ENCODE data around the gene CACNA1A. TPM values are rescaled to one million over a fixed set of nuclear protein-coding genes. Genes with fewer than 3 reads are reported as not detected.
"Not testable (repeated sequence)": the region's sequence is repeated elsewhere in the genome, so short reads cannot be mapped to it uniquely, and the experiment has no call there.

Gene CACNA1A
- total RNA-seq, 6 experiments from 2014 or later = 0.11 TPM; not detected in 5

DNA sequence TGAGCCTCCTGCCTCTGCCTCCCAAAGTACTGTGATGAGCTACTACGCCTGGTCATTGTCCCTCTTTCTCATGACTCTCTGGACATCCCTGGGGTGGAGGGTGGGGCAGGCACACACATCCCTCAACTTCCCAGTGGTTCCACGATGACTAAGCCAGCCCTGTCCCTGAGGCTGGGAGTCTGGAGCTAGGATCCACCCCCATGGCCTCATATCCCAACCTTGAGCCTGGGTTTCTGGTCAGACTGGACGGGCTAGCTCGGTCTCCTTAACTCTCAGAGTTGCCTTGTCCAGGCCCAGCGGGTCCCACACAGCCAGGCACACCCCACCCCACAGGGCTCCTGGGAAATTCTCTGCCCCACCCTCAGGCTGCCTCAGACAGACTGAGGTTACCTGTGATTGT, 336.5 kb downstream of the CACNA1A start:
- Histone ChIP-seq H3K27me3 (no peaks in the 10 kb centered on the region), H3K9me3 (no peaks in the 10 kb centered on the region), H3K27ac (no peak overlapping the region), H3K36me3 (no peaks in the 10 kb centered on the region), H3K4me3 (no peak overlapping the region), H3K4me1 (peaks cover 0 to 17% (median 6%) of the 10 kb centered on the region in 4 donors)
- ATAC-seq (peak in 1 of 4 donors; percentile 3), DNase-seq (no peak)
- WGBS (ENCODE audit: insufficient coverage, low coverage, low lambda C conversion rate, missing lambda C conversion rate) = 64% methylated on average over 2 of the region's 5 CpGs
- TF ChIP-seq, protein P1, sequence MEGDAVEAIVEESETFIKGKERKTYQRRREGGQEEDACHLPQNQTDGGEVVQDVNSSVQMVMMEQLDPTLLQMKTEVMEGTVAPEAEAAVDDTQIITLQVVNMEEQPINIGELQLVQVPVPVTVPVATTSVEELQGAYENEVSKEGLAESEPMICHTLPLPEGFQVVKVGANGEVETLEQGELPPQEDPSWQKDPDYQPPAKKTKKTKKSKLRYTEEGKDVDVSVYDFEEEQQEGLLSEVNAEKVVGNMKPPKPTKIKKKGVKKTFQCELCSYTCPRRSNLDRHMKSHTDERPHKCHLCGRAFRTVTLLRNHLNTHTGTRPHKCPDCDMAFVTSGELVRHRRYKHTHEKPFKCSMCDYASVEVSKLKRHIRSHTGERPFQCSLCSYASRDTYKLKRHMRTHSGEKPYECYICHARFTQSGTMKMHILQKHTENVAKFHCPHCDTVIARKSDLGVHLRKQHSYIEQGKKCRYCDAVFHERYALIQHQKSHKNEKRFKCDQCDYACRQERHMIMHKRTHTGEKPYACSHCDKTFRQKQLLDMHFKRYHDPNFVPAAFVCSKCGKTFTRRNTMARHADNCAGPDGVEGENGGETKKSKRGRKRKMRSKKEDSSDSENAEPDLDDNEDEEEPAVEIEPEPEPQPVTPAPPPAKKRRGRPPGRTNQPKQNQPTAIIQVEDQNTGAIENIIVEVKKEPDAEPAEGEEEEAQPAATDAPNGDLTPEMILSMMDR (IDR thresholded peaks at IDR 0.05) = no peak
- TF ChIP-seq POLR2A (IDR thresholded peaks at IDR 0.05) = no peak
- intact Hi-C loops (cut with DNase I) = no loop called here

DNA sequence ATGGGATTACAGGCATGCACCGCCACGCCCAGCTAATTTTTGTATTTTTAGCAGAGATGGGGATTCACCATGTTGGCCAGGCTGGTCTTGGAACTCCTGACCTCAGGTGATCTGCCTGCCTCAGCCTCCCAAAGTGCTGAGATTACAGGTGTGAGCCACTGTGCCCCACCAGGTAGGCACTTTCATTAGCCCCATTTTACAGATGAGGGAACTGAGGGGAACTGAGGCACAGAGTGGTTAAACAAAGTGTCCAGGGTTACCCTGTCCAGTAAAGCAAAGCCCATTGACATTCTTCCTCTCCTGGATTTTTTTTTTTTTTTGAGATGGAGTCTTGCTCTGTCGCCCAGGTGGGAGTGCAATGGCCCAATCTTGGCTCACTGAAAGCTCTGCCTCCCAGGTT, 340.1 kb downstream of the CACNA1A start:
- WGBS (ENCODE audit: insufficient coverage, low coverage, low lambda C conversion rate, missing lambda C conversion rate) = 100% methylated on average over 1 of the region's 3 CpGs
- DNase-seq; H3K4me3 ChIP-seq; intact Hi-C loops (cut with DNase I); ATAC-seq; H3K27me3 ChIP-seq; H3K36me3 ChIP-seq; H3K9me3 ChIP-seq: not testable (repeated sequence)
- H3K27ac ChIP-seq = peak overlapping the region in 1 of 3 donors; percentile 87
- H3K4me1 ChIP-seq = peaks cover 0 to 34% (median 11%) of the 10 kb centered on the region in 4 donors

DNA sequence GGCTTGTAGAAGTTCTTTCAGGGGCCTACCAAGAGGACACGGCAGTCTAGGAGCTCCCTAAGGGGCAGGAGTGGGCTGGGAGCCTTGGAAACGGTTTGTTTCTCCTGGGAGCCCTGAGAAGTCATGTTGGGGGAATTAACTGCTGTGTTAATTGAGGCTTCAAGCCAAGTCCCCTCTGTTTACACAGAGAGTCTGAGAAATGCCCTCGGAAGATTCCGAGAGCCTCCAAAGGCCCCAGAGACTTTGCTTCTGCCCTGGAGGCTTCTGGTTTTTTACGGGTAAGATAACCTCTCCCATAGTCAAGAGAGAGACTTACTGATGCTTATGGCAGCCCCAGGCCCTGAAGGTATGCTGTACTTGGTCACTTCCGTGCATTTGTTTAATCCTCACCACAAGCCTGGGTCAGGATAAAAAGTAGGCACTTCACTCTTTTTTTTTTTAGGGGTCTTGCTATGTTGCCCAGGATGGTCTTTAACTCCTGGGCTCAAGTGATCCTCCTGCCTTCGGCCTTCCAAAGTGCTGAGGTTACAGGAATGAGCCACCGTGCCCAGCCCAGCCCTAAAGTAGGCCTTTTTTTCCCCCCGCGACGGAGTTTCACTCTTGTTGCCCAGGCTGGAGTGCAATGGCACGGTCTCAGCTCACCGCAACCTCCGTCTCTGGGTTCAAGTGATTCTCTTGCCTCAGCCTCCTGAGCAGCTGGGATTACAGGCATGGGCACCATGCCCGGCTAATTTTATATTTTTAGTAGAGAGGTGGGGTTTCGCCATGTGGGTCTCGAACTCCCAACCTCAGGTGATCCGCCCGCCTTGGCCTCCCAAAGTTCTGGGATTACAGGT, 340.9 kb downstream of the CACNA1A start:
- DNase-seq (no peak), ATAC-seq (no peak)
- H3K27me3 ChIP-seq = no peaks in the 10 kb centered on the region
- no peaks in the 10 kb centered on the region for H3K9me3 ChIP-seq
- 83% methylated on average over 9 of the region's 19 CpGs for whole genome bisulfite sequencing (ENCODE audit: insufficient coverage, low coverage, low lambda C conversion rate, missing lambda C conversion rate)
- peak overlapping the region; percentile 34 to 88 (median 82) for H3K27ac ChIP-seq
- TF ChIP-seq, protein P1 (IDR thresholded peaks at IDR 0.05) = no peak
- no peak for TF ChIP-seq POLR2A (IDR thresholded peaks at IDR 0.05)
- intact Hi-C loops (cut with DNase I) = no loop called here
- no peaks in the 10 kb centered on the region for H3K36me3 ChIP-seq
- peaks cover 0 to 34% (median 11%) of the 10 kb centered on the region in 4 donors for H3K4me1 ChIP-seq
- H3K4me3 ChIP-seq = no peak overlapping the region

DNA sequence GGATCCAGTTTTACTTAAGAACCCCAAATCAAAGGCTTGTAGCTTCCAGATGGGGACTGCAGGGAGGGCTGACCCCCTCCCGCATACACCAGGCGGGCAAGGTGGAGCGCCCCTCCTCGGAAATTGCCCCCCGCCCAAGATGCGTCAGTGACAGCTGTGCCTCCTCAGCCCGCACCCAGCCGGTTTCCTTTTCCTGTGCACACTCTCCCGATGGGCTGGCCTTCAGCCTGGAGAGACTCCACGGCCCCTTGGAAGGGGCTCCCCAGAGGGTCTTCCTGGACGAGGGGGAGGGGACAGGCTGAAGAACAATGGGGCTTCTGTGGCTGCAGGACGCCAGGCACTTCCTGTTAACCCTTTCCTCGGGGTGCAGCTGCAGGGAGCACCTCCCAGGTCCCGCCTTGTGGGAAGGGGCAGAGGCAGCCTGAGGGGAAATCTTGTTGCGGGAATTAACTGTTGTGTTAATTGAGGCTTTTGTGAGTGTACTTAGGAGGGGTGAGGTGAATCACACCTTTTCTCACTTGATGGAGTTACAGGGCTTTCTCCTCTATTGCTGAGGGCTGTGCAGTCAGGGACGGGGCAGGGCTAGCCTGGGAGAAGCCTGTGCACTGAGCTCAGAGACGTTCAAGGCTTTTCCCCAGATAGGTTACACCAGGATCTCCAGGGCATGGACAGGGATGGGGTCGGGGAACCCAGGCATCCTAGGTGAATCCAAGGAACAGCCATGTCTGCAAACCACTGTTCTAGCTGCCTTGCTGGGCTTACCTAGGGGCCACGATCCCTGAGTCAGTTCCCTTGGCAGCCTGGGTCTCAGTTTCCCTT, 341.7 kb downstream of the CACNA1A start:
- intact Hi-C loops (cut with DNase I) = no loop called here
- Histone ChIP-seq H3K4me3 (no peak overlapping the region), H3K9me3 (no peaks in the 10 kb centered on the region), H3K27ac (peak overlapping the region; percentile 82 to 88 (median 88)), H3K27me3 (no peaks in the 10 kb centered on the region), H3K4me1 (peaks cover 0 to 34% (median 11%) of the 10 kb centered on the region in 4 donors), H3K36me3 (no peaks in the 10 kb centered on the region)
- ATAC-seq = peak in 1 of 4 donors; percentile 0
- peak; percentile 61 to 70 (median 70) for DNase-seq
- TF ChIP-seq POLR2A (IDR thresholded peaks at IDR 0.05) = no peak
- TF ChIP-seq, protein P1 (IDR thresholded peaks at IDR 0.05) = no peak
- WGBS (ENCODE audit: insufficient coverage, low coverage, low lambda C conversion rate, missing lambda C conversion rate) = 57% methylated on average over 13 of the region's 19 CpGs
